OCI-LY1 (cell line): ENCODE results near the gene SIRPG.

Experiments used
- H2AFZ ChIP-seq: fragments of 200-600 bp; sonication (generic), shearing (Covaris generic); 2 replicates; pipeline ENCODE4 v1.6.0; 2014; ENCODE audit warnings: antibody characterized with exemption, mild to moderate bottlenecking, low read length
- H3F3A ChIP-seq: fragments of 200-600 bp; sonication (generic), shearing (Covaris generic); 2 replicates; pipeline ENCODE4 v1.6.0; 2014; ENCODE audit warnings: mild to moderate bottlenecking, antibody characterized with exemption, low read length, moderate library complexity; ENCODE audit not compliant: insufficient read depth
- H3K27ac ChIP-seq: fragments of 200-600 bp; sonication (generic); 2 replicates; pipeline ENCODE4 v1.5.1; 2014; ENCODE audit warnings: low read length, mixed run types, mild to moderate bottlenecking, low read depth; ENCODE audit not compliant: poor library complexity, severe bottlenecking
- H3K27me3 ChIP-seq: fragments of 200-600 bp; sonication (generic); 2 replicates; pipeline ENCODE4 v1.6.0; 2014; ENCODE audit warnings: antibody characterized with exemption, mild to moderate bottlenecking, low read length, moderate library complexity; ENCODE audit not compliant: insufficient read depth
- H3K36me3 ChIP-seq: fragments of 200-600 bp; sonication (generic); 2 replicates; pipeline ENCODE4 v1.6.1; 2014; ENCODE audit warnings: mild to moderate bottlenecking, antibody characterized with exemption, low read length, moderate library complexity, mixed read lengths; ENCODE audit not compliant: insufficient read depth
- H3K4me1 ChIP-seq: fragments of 200-600 bp; sonication (generic); 2 replicates; pipeline ENCODE4 v1.5.1; 2014; ENCODE audit warnings: mild to moderate bottlenecking, low read length, moderate library complexity; ENCODE audit not compliant: insufficient read depth, severe bottlenecking
- H3K4me2 ChIP-seq: fragments of 200-600 bp; sonication (generic), shearing (Covaris generic); 2 replicates; pipeline ENCODE4 v1.6.1; 2014; ENCODE audit warnings: low read length
- H3K4me3 ChIP-seq: fragments of 200-600 bp; sonication (generic); 2 replicates; pipeline ENCODE4 v1.5.1; 2014; ENCODE audit warnings: low read length, low read depth, mild to moderate bottlenecking, mixed read lengths; ENCODE audit not compliant: poor library complexity, severe bottlenecking
- H3K79me2 ChIP-seq: fragments of 200-600 bp; shearing (Covaris generic); 2 replicates; pipeline ENCODE4 v1.6.1; 2016; ENCODE audit warnings: mixed run types, low read length, mixed read lengths; ENCODE audit not compliant: insufficient read depth
- H3K9ac ChIP-seq: fragments of 200-600 bp; sonication (generic), shearing (Covaris generic); 2 replicates; pipeline ENCODE4 v1.6.1; 2014; ENCODE audit warnings: mild to moderate bottlenecking, low read length, mixed read lengths
- H3K9me2 ChIP-seq: fragments of 200-600 bp; sonication (generic), shearing (Covaris generic); 2 replicates; pipeline ENCODE4 v1.6.1; 2014; ENCODE audit warnings: low read depth, mild to moderate bottlenecking, low read length, mixed read lengths
- H3K9me3 ChIP-seq: fragments of 200-600 bp; shearing (Covaris generic); 2 replicates; pipeline ENCODE4 v1.6.1; 2014; ENCODE audit warnings: low read length, mixed read lengths
- H4K20me1 ChIP-seq: fragments of 200-600 bp; sonication (generic), shearing (Covaris generic); 2 replicates; pipeline ENCODE4 v1.6.0; 2016; ENCODE audit warnings: mild to moderate bottlenecking, low read length; ENCODE audit not compliant: insufficient read depth
- CTCF ChIP-seq: fragments of 200-600 bp; sonication (generic), shearing (Covaris generic); IDR thresholded peaks from 2 replicates; pipeline ENCODE4 v1.5.1; 2017; ENCODE audit warnings: mild to moderate bottlenecking, antibody characterized with exemption, low read length, moderate library complexity, mixed read lengths
- EZH2 ChIP-seq: fragments of 200-600 bp; sonication (generic), shearing (Covaris generic); IDR thresholded peaks from 2 replicates; pipeline ENCODE4 v1.8.0; 2017; ENCODE audit warnings: borderline replicate concordance, mixed run types, mild to moderate bottlenecking, antibody characterized with exemption, low read length, moderate library complexity, mixed read lengths

SIRPG gene

GRCh38 chr20:1693427-1693826, 35.8 kb upstream of the SIRPG start:
- no peak for TF ChIP-seq EZH2
- no peak for TF ChIP-seq CTCF
- Histone ChIP-seq H3K9ac (no peak overlapping the region), H3K27ac (no peak overlapping the region), H2AFZ (no peak overlapping the region), H3K79me2 (no peaks in the 10 kb centered on the region), H3K4me1 (no peaks in the 10 kb centered on the region), H3K4me2 (no peak overlapping the region), H3K4me3 (no peak overlapping the region), H3K9me2 (no peaks in the 10 kb centered on the region), H4K20me1 (no peaks in the 10 kb centered on the region), H3K9me3 (no peaks in the 10 kb centered on the region), H3K36me3 (no peaks in the 10 kb centered on the region), H3K27me3 (no peaks in the 10 kb centered on the region), H3F3A (no peaks in the 10 kb centered on the region)

GRCh38 chr20:1689721-1690120, 32.1 kb upstream of the SIRPG start:
- Histone ChIP-seq H3K9ac (no peak overlapping the region), H3K27me3 (no peaks in the 10 kb centered on the region), H3K27ac (no peak overlapping the region), H3K4me2 (no peak overlapping the region), H3K9me3 (no peaks in the 10 kb centered on the region), H4K20me1 (no peaks in the 10 kb centered on the region), H3K4me1 (no peaks in the 10 kb centered on the region), H3K36me3 (no peaks in the 10 kb centered on the region), H3K79me2 (no peaks in the 10 kb centered on the region), H2AFZ (no peak overlapping the region), H3K9me2 (no peaks in the 10 kb centered on the region), H3K4me3 (no peak overlapping the region), H3F3A (no peaks in the 10 kb centered on the region)
- no peak for TF ChIP-seq EZH2
- no peak for TF ChIP-seq CTCF

- Histone ChIP-seq H3K9ac (no peak overlapping the region), H3K36me3 (no peaks in the 10 kb centered on the region), H3K4me3 (no peak overlapping the region), H3K4me2 (no peak overlapping the region), H4K20me1 (no peaks in the 10 kb centered on the region), H3K9me3 (no peaks in the 10 kb centered on the region), H3K4me1 (no peaks in the 10 kb centered on the region), H3F3A (no peaks in the 10 kb centered on the region), H2AFZ (no peak overlapping the region), H3K9me2 (no peaks in the 10 kb centered on the region), H3K27me3 (no peaks in the 10 kb centered on the region), H3K79me2 (no peaks in the 10 kb centered on the region), H3K27ac (no peak overlapping the region)
- TF ChIP-seq CTCF (no peak), EZH2 (no peak)
Observed at GRCh38 chr20:1688886-1689538, 31.4 kb upstream of the SIRPG start.
